HCT116 (cell line): ENCODE data around the gene AKAP4. TPM values are rescaled to one million over a fixed set of nuclear protein-coding genes. Genes with fewer than 3 reads are reported as not detected.

Experiments used
- CEBPB ChIP-seq: IDR thresholded peaks from 2 replicates; pipeline ENCODE4 v1.6.1; 2012; ENCODE audit warnings: low read depth
- EZH2 ChIP-seq: fragments of 200-600 bp; sonication (generic); IDR thresholded peaks from 2 replicates; pipeline ENCODE4 v1.6.1; 2017; ENCODE audit warnings: antibody characterized with exemption, mixed run types
- EZH2phosphoT487 ChIP-seq: fragments of 200-600 bp; IDR thresholded peaks from 2 replicates; pipeline ENCODE4 v1.6.1; 2018; ENCODE audit warnings: antibody characterized with exemption, borderline replicate concordance
- FOSL1 ChIP-seq: IDR thresholded peaks from 2 replicates; pipeline ENCODE4 v1.6.1; 2012; ENCODE audit warnings: low read depth
- JUND ChIP-seq: IDR thresholded peaks from 2 replicates; pipeline ENCODE4 v1.6.1; 2012
- MAX ChIP-seq: IDR thresholded peaks from 2 replicates; pipeline ENCODE4 v1.6.1; 2012
- POLR2A ChIP-seq: IDR thresholded peaks from 2 replicates; pipeline ENCODE4 v1.7.0; 2011; ENCODE audit warnings: borderline replicate concordance; ENCODE audit not compliant: insufficient read depth, insufficient read length; ENCODE audit errors: extremely low read depth
- POLR2AphosphoS5 ChIP-seq: IDR thresholded peaks from 2 replicates; pipeline ENCODE4 v1.6.1; 2011; ENCODE audit warnings: mild to moderate bottlenecking, low read depth, low read length, moderate library complexity
- REST ChIP-seq: IDR thresholded peaks from 2 replicates; pipeline ENCODE4 v1.6.1; 2012; ENCODE audit warnings: low read depth
- SP1 ChIP-seq: IDR thresholded peaks from 2 replicates; pipeline ENCODE4 v1.6.1; 2012; ENCODE audit warnings: low read depth
- YY1 ChIP-seq: IDR thresholded peaks from 2 replicates; pipeline ENCODE4 v1.6.1; 2011; ENCODE audit warnings: low read length, low read depth, moderate library complexity, mild to moderate bottlenecking; ENCODE audit not compliant: insufficient replicate concordance; ENCODE audit errors: extremely low read depth
- ZBTB33 ChIP-seq: IDR thresholded peaks from 2 replicates; pipeline ENCODE4 v1.6.1; 2011; ENCODE audit warnings: mild to moderate bottlenecking, low read length, moderate library complexity; ENCODE audit not compliant: insufficient replicate concordance; ENCODE audit errors: extremely low read depth
- ZNF274 ChIP-seq: fragments of 200-500 bp; sonication (Bioruptor generic); IDR thresholded peaks from 2 replicates; pipeline ENCODE4 v1.6.1; 2014; ENCODE audit warnings: mild to moderate bottlenecking, low read depth, low read length, inconsistent platforms
- total RNA-seq: library from RNA; stranded (reverse); gene quantifications from one replicate; pipeline ENCODE4 v1.2.1, GENCODE V29; 2021; ENCODE audit not compliant: unreplicated experiment

AKAP4 gene
- total RNA-seq, 1 experiment from 2014 or later: not detected

- TF ChIP-seq REST (no peak), JUND (no peak), ZNF274 (no peak), EZH2 (no peak), MAX (no peak), ZBTB33 (no peak), SP1 (no peak), POLR2A (no peak), YY1 (no peak), EZH2phosphoT487 (no peak), FOSL1 (no peak), CEBPB (no peak), POLR2AphosphoS5 (no peak)
Measured at GRCh38 chrX:50154429-50154828, 46.4 kb downstream of the AKAP4 start (continued).
